Panc1 (cell line): ENCODE data around the gene PIWIL1. TPM values are rescaled to one million over a fixed set of nuclear protein-coding genes. Genes with fewer than 3 reads are reported as not detected.

ENCODE experiments used
- ATAC-seq: fragments of 200-7000 bp; cut with Tn5 transposase; 2 replicates; pipeline ENCODE4 v1.9.1; 2020; ENCODE audit warnings: mild to moderate bottlenecking, moderate library complexity
- BruUV-seq: library from RNA; stranded (reverse); fragments of 400-500 nt; replicated peaks from 2 replicates; lab custom pipeline; 2021; lab: Mats Ljungman, UMichigan
- CTCF ChIA-PET: fragments of 300-600 bp; sonication (Branson Sonifier 250); formaldehyde crosslinking; loops from one replicate; lab custom pipeline; 2022; ENCODE audit warnings: antibody characterized with exemption; lab: Charles Lee
- POLR2A ChIA-PET: fragments of 300-600 bp; sonication (Branson Sonifier 250); formaldehyde crosslinking; loops from one replicate; lab custom pipeline; 2022; ENCODE audit warnings: antibody characterized with exemption; lab: Charles Lee
- DNase-seq: peaks from one replicate; pipeline ENCODE4 v3.0.0-alpha.2; 2010; ENCODE audit warnings: low read depth, low spot score
- H3K27ac ChIP-seq: 2 replicates; pipeline ENCODE4 v1.5.1; 2011; ENCODE audit warnings: mild to moderate bottlenecking, low read length, inconsistent platforms
- H3K27me3 ChIP-seq: fragments of 200-500 bp; sonication (Bioruptor generic); 2 replicates; pipeline ENCODE4 v1.6.0; 2014; ENCODE audit warnings: low read length, inconsistent platforms; ENCODE audit not compliant: control insufficient read depth, insufficient read depth
- H3K36me3 ChIP-seq: fragments of 200-500 bp; sonication (Bioruptor generic); 2 replicates; pipeline ENCODE4 v1.5.1; 2014; ENCODE audit warnings: inconsistent platforms, mild to moderate bottlenecking, low read length, moderate library complexity; ENCODE audit not compliant: control insufficient read depth, insufficient read depth
- H3K4me1 ChIP-seq: 2 replicates; pipeline ENCODE4 v1.5.1; 2011; ENCODE audit warnings: inconsistent platforms, mild to moderate bottlenecking, low read length, moderate library complexity; ENCODE audit not compliant: control insufficient read depth, insufficient read depth
- H3K4me3 ChIP-seq, 2 experiments: 2 replicates each; pipeline ENCODE4 v1.5.1; 2011 to 2012; ENCODE audit warnings: low read depth in 2 of 2, low read length in 2 of 2, mild to moderate bottlenecking in 2 of 2, inconsistent platforms in 1 of 2, moderate library complexity in 1 of 2
- H3K9me3 ChIP-seq: fragments of 200-500 bp; sonication (Bioruptor generic); 2 replicates; pipeline ENCODE4 v1.5.1; 2014; ENCODE audit warnings: low read depth, mild to moderate bottlenecking, inconsistent platforms, low read length, moderate library complexity; ENCODE audit not compliant: control insufficient read depth, insufficient read depth
- POLR2AphosphoS5 ChIP-seq: IDR thresholded peaks from 2 replicates; pipeline ENCODE4 v1.6.1; 2012; ENCODE audit warnings: mild to moderate bottlenecking, low read depth, low read length, moderate library complexity
- SIN3A ChIP-seq: IDR thresholded peaks from 2 replicates; pipeline ENCODE4 v1.6.1; 2012; ENCODE audit warnings: low read depth, mild to moderate bottlenecking, low read length, moderate library complexity, borderline replicate concordance; ENCODE audit not compliant: insufficient read depth
- TCF7L2 ChIP-seq: IDR thresholded peaks from 2 replicates; pipeline ENCODE4 v1.6.1; 2011; ENCODE audit warnings: mild to moderate bottlenecking, low read depth, low read length, inconsistent platforms
- in situ Hi-C: cut with HindIII; loops from 2 replicates; pipeline ENCODE4 v1.10.0; 2016; ENCODE audit warnings: low sequenced_read_pairs, low pct_unique_long_range_greater_than_20kb
- intact Hi-C: fragments of 100-400 bp; cut with micrococcal nuclease; formaldehyde crosslinking; loops from one replicate; pipeline ENCODE4 v1.10.0; 2022; ENCODE audit not compliant: unreplicated experiment
- total RNA-seq: library from RNA; stranded (reverse); gene quantifications from one replicate; pipeline ENCODE4 v1.2.1, GENCODE V29; 2021; ENCODE audit not compliant: unreplicated experiment
- TF ChIP-seq, protein P1 (sequence below): fragments of 450-650 bp; IDR thresholded peaks from 2 replicates; pipeline ENCODE4 v1.5.1; 2017; ENCODE audit warnings: mild to moderate bottlenecking
- TF ChIP-seq, protein P2 (sequence below), 2 experiments: IDR thresholded peaks; 2 replicates each; pipeline ENCODE4 v1.6.1; 2011 to 2012; ENCODE audit warnings: low read depth in 2 of 2, control low read depth in 1 of 2, low read length in 1 of 2, mild to moderate bottlenecking in 1 of 2, moderate library complexity in 1 of 2; ENCODE audit not compliant: insufficient read depth in 1 of 2

The PIWIL1 gene
- total RNA-seq, 1 experiment from 2014 or later, result not detected

DNA sequence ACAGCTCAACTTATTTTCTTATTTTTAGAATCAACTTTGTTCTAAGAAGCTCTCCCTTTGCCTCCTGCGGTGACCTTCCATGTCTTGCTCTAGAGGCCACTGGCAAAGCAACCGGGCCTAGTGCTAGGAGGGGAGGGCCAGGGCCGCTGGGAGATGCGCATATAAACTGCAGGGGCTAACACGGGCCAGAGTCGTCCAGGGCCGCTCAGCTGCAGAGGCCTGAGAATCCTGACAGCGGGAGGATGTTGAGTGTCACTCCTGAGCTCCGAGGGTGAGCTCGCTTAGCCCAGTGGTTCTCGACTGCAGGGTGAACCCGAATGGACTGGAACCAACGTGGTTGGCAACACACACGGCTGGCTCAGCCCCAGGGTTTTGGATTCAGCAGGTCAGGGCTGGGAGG lies 6.5 kb upstream of the PIWIL1 start:
- Histone ChIP-seq H3K27me3 (peaks cover 9% of the 10 kb centered on the region), H3K27ac (no peak overlapping the region), H3K4me3 (no peak overlapping the region), H3K9me3 (no peaks in the 10 kb centered on the region), H3K4me1 (no peaks in the 10 kb centered on the region), H3K36me3 (no peaks in the 10 kb centered on the region)
- no TSS peak for BruUV-seq
- no peak for ATAC-seq
- DNase-seq, result no peak
- ChIA-PET CTCF (no interaction called here), POLR2A (no interaction called here)
- intact Hi-C loops, result no loop called here
- TF ChIP-seq, protein P1, sequence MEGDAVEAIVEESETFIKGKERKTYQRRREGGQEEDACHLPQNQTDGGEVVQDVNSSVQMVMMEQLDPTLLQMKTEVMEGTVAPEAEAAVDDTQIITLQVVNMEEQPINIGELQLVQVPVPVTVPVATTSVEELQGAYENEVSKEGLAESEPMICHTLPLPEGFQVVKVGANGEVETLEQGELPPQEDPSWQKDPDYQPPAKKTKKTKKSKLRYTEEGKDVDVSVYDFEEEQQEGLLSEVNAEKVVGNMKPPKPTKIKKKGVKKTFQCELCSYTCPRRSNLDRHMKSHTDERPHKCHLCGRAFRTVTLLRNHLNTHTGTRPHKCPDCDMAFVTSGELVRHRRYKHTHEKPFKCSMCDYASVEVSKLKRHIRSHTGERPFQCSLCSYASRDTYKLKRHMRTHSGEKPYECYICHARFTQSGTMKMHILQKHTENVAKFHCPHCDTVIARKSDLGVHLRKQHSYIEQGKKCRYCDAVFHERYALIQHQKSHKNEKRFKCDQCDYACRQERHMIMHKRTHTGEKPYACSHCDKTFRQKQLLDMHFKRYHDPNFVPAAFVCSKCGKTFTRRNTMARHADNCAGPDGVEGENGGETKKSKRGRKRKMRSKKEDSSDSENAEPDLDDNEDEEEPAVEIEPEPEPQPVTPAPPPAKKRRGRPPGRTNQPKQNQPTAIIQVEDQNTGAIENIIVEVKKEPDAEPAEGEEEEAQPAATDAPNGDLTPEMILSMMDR, result no peak
- TF ChIP-seq SIN3A (no peak), POLR2AphosphoS5 (no peak)
- in situ Hi-C loops, result no loop called here

GRCh38 chr12:130333341-130333740 lies 4.3 kb upstream of the PIWIL1 start:
- TF ChIP-seq, protein P1, result no peak; the same call in 1 of the 2 replicates
- TF ChIP-seq SIN3A, result no peak
- TF ChIP-seq, protein P2, sequence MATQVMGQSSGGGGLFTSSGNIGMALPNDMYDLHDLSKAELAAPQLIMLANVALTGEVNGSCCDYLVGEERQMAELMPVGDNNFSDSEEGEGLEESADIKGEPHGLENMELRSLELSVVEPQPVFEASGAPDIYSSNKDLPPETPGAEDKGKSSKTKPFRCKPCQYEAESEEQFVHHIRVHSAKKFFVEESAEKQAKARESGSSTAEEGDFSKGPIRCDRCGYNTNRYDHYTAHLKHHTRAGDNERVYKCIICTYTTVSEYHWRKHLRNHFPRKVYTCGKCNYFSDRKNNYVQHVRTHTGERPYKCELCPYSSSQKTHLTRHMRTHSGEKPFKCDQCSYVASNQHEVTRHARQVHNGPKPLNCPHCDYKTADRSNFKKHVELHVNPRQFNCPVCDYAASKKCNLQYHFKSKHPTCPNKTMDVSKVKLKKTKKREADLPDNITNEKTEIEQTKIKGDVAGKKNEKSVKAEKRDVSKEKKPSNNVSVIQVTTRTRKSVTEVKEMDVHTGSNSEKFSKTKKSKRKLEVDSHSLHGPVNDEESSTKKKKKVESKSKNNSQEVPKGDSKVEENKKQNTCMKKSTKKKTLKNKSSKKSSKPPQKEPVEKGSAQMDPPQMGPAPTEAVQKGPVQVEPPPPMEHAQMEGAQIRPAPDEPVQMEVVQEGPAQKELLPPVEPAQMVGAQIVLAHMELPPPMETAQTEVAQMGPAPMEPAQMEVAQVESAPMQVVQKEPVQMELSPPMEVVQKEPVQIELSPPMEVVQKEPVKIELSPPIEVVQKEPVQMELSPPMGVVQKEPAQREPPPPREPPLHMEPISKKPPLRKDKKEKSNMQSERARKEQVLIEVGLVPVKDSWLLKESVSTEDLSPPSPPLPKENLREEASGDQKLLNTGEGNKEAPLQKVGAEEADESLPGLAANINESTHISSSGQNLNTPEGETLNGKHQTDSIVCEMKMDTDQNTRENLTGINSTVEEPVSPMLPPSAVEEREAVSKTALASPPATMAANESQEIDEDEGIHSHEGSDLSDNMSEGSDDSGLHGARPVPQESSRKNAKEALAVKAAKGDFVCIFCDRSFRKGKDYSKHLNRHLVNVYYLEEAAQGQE (IDR thresholded peaks at IDR 0.05; ENCODE audit: insufficient read depth in 1 of 2, low read depth in 2 of 2, low read length in 1 of 2), result no peak
- H3K4me1 ChIP-seq, result no peaks in the 10 kb centered on the region
- H3K27ac ChIP-seq, result no peak overlapping the region
- in situ Hi-C loops (no loop called here), intact Hi-C loops (no loop called here)
- ATAC-seq (no peak), DNase-seq (no peak)
- no peaks in the 10 kb centered on the region for H3K9me3 ChIP-seq
- BruUV-seq, result no TSS peak
- peaks cover 5% of the 10 kb centered on the region for H3K27me3 ChIP-seq
- ChIA-PET CTCF (no interaction called here), POLR2A (no interaction called here)
- no peaks in the 10 kb centered on the region for H3K36me3 ChIP-seq
- H3K4me3 ChIP-seq, result no peak overlapping the region

DNA sequence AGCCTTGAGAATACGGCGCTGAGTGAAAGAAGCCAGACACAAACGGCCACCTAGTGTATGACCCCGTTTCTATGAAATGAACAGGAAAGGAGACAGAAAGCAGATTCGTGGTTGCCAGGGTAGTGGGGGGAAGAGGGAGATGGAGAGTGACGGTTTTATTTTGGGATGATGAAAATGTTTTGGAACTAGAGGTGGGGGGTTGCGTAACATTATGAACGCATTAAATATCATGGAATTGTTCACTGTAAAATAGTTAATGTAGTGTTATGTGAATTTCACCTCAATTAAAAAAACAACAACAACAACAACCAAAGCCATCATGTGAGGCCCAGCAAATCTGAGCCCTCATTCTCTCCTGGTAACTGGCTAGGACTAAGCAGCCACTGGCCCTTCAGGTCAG lies 3.3 kb upstream of the PIWIL1 start:
- peaks cover 5% of the 10 kb centered on the region for H3K27me3 ChIP-seq
- TF ChIP-seq POLR2AphosphoS5 (no peak), TCF7L2 (no peak), SIN3A (no peak)
- TF ChIP-seq, protein P2 (IDR thresholded peaks at IDR 0.05; ENCODE audit: insufficient read depth in 1 of 2, low read depth in 2 of 2, low read length in 1 of 2), result no peak
- TF ChIP-seq, protein P1, result no peak
- in situ Hi-C loops, result no loop called here
- BruUV-seq, result no TSS peak
- no peaks in the 10 kb centered on the region for H3K36me3 ChIP-seq
- H3K27ac ChIP-seq, result no peak overlapping the region
- intact Hi-C loops, result no loop called here
- ChIA-PET CTCF (no interaction called here), POLR2A (no interaction called here)
- no peaks in the 10 kb centered on the region for H3K9me3 ChIP-seq
- ATAC-seq, result no peak
- DNase-seq, result no peak
- H3K4me1 ChIP-seq, result no peaks in the 10 kb centered on the region
- no peak overlapping the region for H3K4me3 ChIP-seq
